GDM1 (cell line): ENCODE measurements around the gene SLIRP.
"Not testable (repeated sequence)": the region's sequence is repeated elsewhere in the genome, so short reads cannot be mapped to it uniquely, and the experiment has no call there.

Experiments
- DNase-seq: peaks from one replicate; lab custom pipeline; 2025; lab: John Stamatoyannopoulos, UW

Gene SLIRP

DNA sequence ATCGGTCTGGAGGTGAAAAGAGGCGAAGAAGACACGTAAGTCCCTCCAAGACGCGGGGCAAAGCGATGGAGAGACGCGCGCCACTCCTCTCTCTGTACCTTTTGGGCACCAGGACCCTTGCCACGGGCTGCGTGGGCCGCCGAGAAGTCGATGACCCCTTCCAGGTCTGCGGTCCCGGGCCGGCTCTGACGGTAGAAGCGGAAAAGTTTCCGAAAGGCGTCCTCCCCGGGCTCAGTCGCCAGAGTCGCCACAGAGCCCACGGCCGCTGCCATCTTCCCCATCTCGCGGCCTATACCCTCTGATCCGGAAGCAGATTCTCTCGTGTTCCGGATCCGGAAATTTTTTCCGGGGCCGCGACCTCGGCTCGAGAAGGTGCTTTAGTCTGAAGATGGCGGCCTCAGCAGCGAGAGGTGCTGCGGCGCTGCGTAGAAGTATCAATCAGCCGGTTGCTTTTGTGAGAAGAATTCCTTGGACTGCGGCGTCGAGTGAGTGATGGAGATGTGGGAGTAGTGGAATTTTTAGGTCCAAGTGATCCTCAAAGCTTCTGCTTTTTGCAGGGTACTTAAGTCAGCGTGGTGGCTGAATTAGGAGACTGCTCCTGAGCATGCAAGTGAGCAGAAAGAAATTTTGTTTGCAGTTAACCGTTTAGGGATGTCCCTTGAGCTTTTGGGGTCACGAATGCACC, at the start of gene SLIRP, which contains the start of gene ALKBH1:
Gene SLIRP (plus strand): TSS at position 380 of the 685 bp plus-strand sequence. CDS start 9 bp downstream, at position 389.
Gene ALKBH1 (minus strand): TSS at position 300 of the 685 bp plus-strand sequence. CDS start 19 bp downstream, at position 281.
- DNase-seq: peak; percentile 65

DNA sequence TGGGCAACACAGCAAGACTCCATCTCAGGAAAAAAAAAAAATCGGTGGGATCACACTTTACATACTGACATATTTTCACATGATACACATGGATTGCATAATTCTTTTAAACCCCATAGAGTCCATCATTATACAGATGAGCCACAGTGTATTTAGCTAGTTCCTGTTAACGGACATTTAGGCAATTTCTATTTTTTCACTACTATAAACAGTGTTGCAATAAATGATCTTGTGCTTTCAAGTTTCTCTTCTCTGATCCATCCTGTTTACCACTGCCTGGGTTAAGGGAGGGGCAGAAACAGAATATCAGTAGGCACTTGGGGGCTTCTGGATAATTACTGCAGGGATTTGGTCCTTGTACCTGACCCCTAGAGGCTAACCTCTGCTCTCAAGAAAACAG, 48.1 kb upstream of the SLIRP start:
- DNase-seq: no peak

DNA sequence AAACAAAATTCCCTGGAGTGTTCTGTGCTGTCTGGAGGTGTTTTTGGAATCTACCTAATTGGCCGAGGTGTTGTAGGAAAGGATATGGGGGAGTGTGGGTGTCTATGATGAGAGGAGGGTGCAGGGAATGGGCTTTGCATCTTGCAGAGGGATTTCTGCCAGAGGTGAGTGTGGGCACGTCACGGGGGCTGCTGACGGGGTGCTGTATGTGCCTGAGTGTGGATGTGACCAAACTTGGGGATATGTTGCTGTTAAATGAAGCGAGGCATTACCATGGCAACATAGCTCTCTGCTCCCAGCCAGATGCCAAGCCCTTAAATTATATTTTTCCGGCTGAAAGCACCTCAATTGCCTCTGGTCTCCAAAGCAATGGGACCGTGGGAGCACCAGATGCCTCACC, 47.1 kb upstream of the SLIRP start:
- no peak for DNase-seq

DNA sequence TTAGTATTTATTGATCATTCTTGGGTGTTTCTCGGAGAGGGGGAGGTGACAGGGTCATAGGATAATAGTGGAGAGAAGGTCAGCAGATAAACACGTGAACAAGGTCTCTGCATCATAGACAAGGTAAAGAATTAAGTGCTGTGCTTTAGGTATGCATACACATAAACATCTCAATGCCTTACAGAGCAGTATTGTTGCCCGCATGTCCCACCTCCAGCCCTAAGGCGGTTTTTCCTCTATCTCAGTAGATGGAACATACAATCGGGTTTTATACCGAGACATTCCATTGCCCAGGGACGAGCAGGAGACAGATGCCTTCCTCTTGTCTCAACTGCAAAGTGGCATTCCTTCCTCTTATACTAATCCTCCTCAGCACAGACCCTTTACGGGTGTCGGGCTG, 46.3 kb upstream of the SLIRP start:
- not testable (repeated sequence) for DNase-seq

DNA sequence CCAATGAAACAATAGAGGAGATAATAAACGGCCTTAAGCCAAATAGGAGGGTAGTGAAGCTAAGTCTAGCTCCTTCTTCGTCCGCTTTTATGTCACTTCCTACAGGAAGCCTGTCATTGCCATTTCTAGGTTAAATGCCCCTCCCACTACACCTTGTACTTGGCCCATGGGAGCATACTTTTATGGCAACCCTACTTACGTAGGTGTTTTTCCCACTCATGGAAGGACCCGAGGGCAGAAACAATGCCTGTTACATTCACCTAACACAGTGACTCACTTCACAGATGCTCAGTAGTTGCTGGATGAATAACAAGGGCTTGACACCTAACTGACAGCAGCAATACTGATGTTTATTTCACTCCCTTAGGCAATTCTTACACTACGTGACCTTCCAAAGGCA, 44.6 kb upstream of the SLIRP start:
- DNase-seq: no peak

DNA sequence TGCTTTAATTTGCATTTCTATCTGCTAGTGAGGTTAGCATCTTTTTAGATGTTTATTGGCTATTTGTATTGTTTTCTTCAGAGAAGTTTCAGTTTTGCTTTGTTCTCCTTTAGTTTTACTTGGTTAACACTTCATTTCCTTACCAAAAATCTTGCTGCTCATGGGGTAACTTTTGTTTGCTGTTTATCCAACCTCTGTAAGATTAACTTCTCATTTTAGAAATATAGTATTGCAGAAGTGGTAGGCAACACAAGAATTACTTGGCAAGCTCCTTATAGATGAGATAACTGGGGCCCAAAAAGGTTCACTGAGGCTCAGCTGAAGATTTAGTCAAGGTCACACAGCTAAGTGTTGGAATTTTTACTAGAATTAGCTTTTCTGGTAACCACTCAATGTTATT, 40.6 kb upstream of the SLIRP start:
- no peak for DNase-seq

DNA sequence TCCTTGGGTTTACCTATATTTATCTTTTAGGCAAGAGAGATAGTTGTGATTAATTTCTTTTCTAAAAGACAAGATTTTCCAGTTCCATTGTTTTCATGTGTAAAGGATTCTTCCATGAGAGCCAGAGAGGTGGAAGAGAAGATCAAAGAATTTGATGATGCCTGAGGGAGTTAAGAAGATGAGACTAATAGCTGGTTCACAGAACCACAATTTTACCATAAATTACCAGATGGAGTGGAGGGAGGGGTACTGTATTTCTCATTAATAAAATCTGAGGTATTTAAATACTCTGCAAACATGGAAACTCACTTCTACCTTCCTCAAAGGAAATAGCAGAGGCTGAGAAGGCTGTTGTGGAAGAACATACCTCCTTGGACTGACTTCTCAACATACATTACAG, 34.7 kb upstream of the SLIRP start:
- no peak for DNase-seq

DNA sequence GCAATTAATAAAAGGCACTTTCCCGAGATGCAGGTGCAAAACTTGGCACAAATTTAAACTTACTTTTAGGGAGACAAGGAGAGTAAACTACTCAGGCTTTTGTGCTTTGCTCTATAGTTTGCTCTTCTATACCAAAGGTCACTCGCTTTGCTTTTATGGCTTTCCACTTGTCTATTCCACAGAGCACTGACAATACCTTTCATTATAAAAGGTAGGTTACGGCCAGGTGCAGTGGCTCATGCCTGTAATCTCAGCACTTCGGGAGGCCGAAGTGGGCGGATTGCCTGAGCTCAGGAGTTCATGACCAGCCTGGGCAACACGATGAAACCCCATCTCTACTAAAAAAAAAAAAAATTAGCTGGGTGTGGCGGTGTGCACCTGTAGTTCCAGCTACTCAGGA, 33.0 kb upstream of the SLIRP start:
- DNase-seq: no peak

DNA sequence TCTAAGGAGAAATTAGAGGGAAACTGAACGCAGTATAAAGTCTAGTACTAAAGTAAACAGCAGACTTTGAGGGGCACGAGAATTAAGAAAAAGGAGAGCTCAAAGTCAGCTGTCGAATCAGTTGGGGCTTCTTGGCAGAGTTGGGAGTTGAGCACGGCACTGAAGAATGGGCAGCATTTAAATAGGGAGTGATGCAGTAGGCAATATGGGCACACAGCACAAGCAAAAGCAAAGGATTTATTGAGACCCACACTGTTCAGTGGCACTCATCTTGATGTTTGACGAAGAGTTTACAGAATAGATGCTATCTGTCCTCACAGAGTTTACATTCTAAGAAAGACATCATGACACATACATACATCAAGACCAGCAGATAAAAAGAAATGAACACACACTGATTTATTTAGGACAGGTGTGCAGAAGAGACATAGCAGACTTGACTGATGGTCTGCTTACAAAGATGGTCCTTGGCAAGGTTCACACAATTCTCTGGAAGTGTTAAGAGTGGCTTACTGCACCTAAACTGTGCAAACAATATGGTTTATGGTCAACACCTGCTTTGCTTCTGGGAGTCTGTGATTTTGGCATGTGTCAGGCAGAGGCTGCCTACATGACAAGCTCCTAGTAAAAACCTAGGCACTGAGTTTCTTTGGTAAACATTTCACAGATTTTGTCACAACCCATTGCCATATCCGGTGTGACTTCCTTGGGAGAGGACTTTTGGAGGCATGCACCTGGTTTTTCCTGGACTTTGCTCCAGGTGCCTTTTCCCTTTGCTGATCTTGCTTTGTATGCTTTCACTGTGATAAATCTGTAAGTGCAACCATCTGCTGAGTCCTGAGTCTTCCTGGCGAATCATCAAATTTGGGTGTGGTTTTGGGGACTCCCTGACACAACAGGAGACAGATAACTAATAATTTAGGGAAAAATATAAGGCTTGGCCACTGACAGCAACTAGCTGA, 26.4 kb upstream of the SLIRP start:
- no peak for DNase-seq

DNA sequence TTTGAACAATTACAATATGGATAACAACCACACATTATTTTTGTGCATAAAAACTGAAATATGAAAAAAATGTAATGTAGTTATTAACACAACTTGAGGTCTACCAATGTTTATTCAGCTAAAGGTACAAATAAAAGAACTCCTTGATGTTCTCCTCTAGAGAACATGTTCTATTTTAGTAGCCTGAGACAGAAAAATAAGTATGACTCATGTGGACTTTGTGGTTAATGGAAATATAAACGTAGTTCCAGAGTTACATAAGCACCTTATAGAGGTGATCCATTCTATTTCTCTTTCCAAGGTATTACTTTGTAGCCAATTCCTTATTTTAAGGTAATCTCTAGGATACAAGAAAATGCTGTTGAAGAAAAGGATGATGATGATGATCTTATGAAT, 25.7 kb upstream of the SLIRP start:
- no peak for DNase-seq

DNA sequence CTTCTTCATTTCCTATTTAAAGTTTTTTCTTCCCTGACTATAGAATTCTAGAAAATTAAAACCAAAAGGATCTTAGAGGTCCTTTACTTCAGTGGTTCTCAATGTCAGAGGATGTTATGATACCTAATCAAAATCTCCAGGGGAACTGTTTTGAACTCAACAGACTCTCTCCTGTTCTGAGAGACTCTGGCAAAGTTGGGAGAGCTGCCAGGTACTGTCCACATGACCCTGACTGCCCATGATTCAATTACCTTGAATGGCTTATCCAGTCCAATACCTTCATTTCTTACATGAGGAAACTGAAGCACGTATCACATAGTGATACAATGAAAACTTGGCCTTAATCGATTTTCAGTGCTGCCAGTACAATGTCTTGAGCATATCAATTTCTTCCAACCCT, 16.6 kb upstream of the SLIRP start:
- no peak for DNase-seq

DNA sequence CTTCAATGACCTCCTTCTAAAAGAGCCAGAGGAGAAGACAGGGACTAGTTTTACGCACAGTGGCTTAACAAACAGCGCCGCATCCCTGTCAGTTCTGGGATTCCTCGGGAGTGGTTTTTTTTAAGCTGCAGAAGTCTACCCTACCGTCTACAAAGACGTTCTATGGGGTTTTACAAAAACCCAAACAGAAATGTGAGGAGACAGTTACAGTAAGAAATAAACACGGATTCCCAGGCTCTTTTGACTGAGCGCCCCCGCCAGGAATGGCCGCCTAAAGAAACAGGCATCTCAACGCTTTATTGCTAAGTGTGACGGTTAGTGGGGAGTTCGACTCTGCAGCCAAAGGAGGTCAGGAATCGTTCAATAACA, 564 bp upstream of the SLIRP start:
- no peak for DNase-seq

DNA sequence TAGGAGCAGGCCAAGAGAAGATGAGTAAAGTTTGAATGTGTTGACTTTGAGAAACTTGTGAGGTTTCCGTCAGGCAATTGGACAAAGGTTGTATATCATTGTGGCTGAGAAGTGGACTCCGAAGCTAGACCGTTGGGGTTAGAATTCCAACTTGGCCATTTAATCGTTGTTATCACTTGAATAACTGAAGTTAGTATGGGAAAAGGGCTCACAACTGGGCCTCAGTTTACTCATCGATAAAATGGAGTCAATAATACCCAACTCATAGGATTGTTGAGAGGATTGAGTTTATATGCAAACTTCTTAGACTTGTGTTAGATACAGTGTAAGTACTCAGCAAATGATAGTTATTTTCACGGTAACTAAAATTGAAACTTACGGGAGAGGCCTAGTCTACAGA, 846 bp downstream of the SLIRP start:
- no peak for DNase-seq

DNA sequence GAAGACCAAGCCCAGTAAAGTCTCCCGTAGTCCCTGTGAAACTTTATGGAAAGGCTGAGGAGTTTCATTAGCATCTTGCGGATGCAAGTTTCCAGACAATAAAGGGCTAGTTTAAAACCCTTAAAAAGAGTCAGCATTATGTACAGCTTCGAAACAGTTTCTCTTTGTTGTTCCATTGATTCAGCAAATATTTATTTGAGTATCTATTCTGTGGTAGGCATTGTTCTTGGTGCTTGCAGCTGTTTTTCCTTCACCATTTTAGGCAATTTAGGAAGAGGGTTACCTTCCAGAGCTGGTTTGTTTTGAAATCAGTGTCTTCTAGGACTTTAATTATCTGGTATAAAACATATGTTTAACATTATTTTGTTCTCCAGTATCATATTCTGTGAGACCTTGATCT, 1.5 kb downstream of the SLIRP start:
- DNase-seq: no peak

DNA sequence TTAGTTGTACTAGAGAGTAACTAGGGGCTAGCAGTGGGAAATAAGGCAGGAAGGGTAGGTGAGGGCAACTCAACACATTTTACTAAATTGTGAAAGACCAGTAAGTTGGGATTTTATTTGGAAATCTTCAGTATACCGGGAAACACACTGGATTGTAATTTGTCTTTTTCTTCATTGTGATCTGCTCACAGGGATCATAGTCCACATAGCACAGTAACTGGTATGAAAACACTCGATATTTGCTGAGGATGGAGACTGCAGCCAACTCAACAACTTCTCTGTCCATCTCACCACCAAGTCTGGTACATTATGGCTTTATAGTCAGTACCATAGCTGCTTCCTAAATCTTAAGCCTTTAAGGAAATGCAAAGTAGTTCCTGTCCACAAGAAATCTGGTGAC, 2.5 kb downstream of the SLIRP start:
- no peak for DNase-seq

DNA sequence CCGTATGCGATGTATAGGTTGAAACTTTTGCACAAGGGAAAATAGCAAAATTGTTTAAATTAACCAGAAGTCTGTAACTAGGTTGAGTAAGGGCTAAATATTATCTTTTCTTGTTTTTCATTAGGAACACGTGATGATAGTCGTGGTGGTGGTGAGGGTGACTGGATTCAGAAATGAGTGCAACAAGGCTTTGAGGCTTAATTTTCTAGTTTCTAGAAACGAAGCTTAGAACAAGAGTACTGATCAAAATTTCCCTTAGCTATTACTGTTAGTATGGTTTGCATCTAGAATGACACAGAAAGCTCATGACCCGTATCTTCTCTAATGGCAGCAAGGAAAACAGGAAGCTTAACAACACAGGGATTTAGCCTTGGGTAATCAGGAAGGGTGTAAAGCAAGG, 7.0 kb downstream of the SLIRP start:
- DNase-seq: no peak

DNA sequence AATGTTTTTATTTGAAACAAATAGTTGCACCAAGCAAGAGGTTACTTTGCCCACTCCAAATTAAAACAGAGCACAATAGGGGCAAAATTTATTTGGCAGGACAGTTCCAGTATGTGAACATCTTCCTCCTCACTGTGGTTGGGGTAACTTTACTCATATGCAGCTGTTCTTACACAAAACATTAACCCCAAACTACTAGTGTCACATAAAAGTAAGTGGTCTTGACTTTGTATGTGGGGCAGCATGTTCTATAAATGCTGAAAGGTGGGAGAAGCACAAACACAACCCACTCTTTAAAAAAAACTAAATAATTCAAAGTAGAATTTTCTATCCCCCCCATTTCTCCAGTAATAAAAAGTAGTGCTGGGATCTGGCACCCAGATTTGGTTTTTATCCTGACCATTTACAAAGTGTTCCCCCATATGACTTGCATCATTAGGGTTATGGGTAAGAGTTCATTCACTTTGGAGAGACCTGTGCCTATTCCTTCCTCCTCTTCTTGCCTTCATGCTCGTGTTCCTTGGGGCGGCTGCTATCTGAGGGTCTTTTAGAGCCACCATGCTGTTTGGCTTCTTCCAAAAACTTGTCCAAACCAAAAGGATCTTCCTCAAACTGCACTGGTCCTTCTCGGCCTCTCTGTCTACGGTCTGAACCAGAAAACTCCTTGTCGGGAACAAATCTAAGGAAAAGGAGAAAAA, 9.9 kb downstream of the SLIRP start:
- DNase-seq: no peak

DNA sequence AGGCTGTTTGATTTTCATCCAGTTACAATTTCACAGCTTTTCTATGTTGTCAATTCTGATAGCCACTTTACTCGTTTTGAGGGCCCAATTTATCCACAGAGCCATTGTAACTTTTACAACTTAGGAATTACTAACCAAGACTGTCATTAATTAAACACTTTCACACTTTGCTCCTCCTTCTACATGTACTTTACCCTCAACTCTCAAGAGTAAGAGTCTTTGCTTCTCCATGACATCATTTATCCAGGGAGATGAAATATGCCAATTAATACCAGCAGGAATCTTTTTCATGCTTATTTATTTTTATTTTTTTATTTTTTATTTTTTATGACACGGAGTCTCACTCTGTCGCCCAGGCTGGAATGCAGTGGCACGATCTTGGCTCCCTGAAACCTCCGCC, 13.5 kb downstream of the SLIRP start:
- no peak for DNase-seq

DNA sequence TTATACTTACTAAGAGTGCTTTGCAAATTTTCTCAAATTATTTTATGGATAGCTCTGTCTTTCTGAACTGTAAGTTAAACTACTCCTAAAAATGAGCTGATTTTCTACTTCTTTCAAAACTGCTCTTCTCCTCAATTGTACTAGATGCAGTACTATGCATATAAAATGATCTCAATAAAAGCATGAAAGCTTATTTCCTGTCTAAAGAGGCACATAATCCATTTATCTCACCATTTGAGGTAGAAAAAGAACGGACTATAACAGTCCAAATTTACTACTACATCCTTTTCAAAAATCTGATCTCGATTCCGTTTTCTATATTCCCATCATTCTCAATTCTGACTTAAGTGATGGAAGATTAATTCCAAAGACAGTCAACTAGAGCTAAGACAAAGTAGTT, 14.4 kb downstream of the SLIRP start:
- no peak for DNase-seq

DNA sequence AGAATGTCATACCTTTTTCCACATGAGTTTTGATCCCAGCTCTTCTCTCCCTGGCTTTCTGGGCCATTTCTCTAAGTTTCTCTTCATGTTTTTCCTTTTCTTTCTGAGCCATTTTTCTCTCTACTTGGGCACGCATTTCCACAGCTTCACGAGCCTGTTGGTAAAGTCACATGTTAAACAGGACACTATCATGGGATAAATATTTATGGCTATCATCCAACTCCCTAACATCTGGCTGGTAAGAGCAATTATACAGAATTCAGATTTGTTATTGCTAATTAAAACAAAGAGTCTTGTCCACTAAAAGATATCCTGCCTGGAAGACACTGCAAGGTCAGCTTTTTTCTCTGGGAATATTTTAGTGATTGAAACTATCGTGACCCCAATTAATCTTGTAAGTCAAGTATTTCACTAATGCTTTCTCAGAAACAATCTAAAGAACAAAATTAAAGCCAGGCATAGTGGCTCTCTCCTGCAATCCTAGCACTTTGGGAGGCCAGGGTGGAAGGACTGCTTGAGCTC, 23.1 kb downstream of the SLIRP start:
- no peak for DNase-seq

DNA sequence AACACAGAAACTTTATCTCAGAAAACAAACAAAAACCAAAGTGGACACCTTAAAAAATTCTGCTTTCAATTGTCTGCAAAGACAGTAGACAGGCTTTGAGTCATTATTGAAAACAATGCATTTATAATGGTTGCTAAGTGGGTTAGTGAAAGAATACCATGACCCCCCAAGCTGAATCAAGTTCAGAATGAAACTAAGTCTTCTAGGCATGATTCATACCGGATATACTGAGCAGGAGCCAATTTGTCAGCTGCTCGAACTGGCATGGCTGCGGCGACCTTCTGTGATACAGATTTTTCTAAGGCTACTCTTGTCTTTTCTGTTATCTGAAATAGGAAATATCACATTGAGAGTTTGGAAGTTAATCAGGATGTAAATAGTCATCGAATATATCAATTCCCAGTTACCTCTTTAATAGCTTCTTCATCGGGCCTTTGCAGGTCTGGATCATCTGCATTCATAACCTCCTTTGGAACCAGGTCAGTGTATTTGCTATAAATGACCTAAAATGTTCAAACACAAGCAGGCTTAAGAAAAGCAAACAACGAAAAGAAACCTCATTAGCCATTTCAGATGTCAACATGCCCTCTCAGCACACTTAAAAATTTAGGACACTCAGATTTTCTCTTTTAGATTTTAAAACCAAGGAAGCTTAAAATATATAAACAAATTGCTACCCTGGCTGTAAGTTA, 30.8 kb downstream of the SLIRP start:
- DNase-seq: no peak

DNA sequence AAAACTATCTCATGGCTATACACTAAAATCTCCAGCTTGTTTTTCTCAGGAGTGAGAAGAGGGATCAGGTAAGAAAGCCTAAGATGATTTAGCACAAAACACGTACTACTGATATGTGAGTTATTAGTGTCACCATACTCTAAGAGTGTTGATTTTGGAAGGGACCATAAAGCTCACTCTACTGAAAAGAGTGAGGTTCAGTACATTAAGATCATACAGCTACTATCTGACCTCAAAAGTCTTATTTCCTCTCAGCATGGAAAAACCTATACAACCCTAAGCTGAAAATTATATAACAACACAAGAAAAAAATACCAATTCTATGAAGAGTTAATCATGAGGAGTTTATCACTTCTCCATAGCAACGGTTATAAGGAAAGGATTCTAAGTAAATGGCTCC, 33.5 kb downstream of the SLIRP start:
- DNase-seq: no peak
